HG02973 (cell line): Measurements from ENCODE around the gene SAYSD1.

Source experiments
- ATAC-seq: cut with Tn5 transposase; IDR thresholded peaks from one replicate; pipeline ENCODE4 v1.9.1; 2021; ENCODE audit warnings: moderate library complexity; ENCODE audit not compliant: unreplicated experiment

The SAYSD1 gene

DNA sequence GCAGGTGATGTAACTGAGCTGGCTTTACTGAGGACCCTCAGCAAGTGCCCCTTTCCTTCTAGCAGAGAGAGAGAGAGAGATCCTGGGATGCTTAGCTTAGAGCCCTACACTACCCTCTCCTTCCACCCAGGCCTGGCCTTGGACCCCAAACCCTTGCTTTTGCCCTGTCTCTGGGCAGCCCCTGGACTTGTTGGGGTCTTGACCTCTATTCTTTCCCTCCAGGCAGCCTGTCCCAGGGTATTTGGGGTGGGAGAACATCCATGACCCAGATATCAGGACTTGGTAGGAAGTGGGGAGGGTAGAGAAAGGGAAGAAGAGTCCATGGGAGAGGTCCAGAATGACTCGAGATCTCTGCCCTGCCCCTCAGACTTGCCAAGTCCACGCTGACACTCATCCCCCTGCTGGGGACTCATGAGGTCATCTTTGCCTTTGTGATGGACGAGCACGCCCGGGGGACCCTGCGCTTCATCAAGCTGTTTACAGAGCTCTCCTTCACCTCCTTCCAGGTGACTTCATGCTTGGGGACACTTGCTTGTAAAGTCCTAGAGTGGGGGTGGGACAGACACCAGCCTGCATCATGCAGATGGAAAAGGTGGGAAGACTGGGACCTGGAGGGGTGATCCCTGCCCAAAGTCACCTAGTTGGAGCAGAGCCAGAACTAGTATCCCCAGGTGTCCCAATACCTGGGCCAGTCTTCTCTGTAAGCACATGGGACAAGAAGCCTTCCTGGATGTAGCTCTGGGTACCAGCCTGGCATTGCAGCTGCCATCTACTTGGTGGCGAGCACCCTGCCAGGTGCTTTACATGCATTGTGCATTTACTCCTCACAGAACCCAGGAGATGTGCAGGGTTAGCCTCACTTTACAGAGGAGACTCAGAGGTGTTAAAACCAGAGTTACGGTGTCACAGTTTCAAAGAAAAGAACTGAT is 35.5 kb downstream of the SAYSD1 start:
- no peak for ATAC-seq

DNA sequence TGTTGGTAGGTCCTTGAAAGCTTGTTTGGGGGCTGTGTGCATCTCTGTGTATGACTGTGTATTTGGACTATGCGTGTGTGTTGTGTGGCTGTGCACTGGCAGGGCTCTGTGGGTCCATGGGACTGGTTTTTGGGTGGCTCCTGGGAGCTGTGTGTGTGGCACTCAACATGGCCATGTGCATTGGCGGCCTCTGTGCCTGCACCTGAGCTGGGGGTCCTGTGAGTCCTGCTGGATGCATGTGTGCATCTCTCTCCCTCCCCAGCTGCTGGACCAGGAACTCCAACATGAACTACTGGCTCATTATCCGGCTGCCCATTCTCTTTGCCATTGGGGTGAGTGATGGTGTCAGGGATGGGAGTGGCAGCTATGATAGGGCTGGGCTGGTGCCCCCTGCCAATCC is 36.3 kb downstream of the SAYSD1 start:
- ATAC-seq: no peak

DNA sequence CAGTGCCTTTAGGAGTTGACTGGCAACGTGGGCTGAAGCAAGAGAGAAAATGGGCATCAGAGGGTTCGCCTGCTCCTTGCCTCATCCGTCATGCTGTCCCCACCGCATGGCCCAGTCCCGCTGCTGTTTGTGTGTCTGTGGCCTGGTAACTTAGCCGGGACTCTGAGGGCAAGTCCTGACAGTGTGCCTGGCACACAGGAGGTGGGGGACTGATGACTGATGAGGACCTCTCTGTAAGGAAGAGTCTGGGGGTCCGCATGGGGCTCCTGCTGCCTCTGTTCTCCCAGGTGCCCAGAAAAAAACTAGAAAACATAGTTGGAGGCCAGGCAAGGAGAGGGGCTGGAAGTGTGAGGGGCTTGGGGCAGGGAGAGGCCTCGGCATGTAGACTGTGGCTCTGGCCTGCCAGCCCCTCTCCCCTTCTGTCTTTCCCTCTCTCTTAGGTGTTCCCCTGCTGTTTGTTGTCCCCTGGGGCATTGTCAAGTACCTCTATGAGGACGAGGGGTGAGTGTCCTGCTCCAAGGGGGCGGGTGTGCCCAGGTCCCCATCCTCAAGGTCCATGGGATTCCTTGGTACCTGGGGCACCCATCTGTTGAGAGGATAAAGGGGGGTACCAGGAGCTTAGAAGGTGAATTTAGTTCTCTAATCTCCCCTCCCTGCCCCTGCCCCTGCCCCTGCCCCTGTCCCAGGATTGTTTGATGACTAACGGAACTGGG is 36.9 kb downstream of the SAYSD1 start:
- ATAC-seq: no peak

DNA sequence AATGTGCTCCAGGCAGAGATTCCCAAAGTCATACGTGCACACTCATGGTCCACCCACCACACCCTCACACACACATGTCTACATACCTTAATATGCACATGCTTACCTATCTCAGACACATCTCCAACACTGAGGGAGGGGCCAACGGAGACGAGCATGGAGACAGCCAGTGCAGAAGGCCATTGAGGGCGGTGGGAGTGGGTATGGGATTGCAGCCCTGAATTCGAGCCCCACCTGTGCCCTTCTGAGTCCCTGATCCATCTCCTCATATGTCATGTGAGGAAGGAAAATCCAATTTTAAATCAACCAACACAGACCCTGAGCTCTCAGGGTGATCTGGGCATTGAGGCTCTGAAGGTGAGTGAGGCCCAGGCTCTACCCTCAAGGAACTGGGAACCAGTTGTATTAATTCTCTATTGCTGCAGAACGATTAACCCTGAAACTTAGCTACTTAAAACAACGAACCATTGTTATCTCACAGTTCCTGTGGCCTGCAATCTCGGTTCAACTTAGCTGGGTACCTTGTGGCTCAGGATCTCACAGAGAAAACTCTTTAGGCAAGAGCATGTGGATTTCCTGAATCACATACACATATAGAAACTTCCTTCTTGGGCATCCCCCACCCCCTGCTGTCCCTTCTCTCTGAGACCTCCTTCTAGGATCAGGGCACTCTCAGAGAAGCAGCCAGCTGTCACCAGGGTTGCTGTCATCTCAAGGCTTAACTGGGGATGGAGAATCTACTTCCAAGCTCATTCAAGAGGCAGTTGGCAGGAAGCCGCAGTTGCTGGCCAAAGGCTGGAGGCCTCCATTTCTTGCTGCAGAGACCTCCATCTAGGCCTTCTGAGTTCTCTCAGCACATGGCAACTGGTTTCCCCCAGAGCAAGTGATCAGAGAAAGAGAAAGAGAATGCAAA is 38.1 kb downstream of the SAYSD1 start:
- ATAC-seq: no peak

DNA sequence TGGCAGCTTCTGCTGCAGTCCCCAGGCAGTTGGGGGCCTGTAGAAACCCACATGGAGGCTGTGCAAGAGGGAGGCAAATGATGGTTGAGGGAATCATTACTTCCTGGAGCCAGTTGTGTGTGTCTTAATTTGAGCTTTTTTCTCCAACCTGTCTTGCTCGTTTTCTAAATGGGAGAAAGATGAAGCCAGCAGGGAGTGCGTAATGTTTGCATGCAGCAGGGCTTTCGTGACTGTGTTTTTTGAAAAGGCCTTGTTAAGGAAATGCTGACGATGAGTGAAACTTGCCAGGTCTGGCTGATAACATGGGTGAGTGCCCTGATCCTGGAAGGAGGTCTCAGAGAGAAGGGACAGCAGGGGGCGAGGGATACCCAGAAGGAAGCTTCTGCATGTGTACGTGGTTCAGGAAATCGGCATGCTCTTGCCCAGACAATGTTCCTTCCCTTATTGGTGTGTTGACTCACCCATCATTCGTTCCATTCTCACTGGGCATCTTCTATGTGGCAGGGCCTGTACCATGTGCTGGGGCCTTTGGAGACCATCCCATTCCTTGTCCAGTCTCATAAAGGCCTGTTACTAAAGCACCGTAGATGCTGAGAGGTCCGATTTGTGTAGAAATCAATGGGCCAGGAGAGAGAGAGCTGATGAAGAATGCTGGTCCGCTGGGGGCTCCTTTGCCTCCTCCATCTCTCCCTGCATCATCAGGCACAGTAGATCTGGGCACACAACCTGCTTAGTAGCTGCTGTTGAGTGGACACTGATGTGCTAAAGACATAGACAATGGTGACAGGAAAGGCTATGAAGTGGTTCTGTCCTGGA is 39.0 kb downstream of the SAYSD1 start:
- no peak for ATAC-seq

DNA sequence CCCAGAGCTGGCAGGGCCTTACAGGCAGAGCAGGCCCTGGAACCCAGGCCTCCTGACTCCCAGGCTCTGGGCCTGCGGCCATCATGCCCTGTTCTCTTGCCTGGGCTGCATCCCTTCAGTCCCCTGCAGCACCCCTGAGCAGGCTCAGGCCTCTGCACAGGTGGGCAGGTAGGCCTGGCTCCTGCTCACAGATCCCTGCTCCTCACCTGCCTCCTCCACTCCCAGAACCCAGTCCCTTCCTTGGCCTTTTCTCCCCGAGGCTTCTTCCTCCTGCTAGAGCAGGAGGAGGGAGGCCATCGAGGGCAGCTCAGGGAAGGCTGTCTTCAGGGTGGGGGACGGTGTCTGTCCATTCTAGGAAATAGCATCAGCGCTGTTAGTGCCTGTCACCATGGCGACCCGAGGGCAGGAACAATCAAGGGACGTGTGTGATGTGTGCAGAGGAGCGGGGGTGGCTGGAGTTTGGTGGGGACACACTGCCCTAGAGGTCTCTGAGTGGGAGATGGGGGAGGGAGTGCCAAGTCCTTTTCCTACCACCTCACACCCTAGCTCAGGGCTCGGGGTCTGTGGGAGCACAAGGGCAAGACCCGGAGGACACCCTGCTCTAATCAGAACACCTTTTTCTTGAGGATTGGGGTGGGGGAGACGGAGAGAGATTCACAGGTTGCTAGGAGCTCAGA is 39.8 kb downstream of the SAYSD1 start:
- ATAC-seq: no peak

DNA sequence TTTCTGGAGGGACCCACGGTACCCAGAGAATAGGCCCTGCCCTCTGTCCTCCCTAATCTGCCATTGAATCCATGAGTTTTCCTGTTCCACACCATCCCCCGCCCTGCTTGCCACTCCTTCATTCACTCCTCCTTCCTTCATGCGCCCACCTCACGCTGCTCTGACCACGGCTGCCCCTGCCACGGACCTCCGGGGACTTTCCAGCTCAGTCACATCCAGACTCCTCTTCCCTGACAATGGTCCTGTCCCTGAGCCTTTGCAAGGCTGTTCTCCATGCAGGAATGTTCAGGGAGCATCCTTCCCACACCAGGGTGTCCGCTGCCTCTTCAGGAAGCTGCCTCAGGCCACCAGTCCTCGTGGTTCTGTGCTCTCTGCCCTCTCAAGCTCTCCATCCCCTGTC is 40.5 kb downstream of the SAYSD1 start:
- no peak for ATAC-seq

DNA sequence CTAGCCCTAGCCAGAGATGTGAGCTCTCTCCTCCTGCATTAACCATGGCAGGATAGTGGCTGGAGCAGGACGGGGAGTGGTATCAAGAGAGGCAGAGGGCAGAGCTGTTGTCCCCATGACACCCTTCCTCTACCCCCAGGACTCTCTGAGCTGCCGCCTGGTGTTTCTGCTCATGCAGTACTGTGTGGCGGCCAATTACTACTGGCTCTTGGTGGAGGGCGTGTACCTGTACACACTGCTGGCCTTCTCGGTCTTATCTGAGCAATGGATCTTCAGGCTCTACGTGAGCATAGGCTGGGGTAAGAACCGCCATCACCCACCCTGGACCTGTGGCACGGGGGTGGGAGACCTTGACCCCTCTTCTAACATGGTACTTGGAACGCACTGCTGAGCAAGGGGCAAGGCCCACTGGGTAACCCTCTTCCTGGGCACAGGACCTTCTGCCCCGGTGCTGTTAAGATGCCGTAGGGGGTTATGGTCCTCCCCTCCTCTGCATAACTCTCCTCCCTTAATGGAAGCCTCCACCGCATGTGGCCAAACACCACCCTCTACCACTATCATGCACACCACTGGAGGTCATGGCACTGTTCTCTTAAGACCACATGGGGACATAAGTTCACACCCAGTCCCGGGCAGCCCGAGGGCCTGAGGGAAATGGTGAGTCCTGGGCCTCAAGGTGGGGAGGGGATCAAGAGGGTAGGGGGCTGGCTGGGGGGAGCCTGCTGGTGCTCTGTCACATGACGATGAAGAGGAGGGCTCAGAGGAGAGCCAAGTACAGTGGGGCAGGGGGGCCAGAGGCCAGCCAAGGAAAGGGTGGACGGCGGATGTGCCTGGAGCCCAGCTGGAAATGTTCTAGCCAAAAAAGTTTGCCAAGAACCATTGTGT is 41.3 kb downstream of the SAYSD1 start:
- ATAC-seq: no peak

DNA sequence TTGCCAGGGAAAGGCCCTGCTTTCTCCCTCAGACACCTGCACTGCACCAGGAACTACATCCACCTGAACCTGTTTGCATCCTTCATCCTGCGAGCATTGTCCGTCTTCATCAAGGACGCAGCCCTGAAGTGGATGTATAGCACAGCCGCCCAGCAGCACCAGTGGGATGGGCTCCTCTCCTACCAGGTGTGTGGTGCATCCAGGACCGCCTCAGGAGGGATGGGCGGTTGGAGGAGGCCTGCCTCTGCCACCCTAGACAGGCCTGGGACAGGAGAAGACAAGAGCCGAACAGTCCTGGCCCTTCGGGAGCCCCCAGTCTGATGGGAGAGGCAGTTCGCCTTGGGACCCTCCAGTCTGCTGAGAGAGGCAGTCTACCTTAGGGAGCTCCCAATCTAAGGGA is 42.2 kb downstream of the SAYSD1 start:
- no peak for ATAC-seq

DNA sequence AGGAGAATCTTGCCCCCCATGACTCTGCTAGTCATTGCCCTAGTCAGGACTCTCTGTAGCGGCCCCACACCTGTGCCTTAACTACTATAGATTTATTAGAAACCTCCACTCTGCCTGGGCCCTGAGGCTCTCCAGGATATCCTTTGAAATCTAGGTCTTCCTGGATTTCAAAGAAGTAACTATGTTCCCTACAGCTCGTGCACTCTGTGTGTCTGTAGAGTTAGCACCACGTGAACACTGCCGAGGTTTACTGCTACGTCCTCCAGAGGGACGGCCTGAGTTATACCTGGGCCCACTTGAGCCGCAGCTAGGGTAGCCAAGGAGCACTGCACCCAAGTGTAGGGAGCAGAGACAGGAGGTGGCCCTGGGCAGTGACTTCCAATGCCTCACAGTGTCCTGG is 46.6 kb downstream of the SAYSD1 start:
- ATAC-seq: no peak

DNA sequence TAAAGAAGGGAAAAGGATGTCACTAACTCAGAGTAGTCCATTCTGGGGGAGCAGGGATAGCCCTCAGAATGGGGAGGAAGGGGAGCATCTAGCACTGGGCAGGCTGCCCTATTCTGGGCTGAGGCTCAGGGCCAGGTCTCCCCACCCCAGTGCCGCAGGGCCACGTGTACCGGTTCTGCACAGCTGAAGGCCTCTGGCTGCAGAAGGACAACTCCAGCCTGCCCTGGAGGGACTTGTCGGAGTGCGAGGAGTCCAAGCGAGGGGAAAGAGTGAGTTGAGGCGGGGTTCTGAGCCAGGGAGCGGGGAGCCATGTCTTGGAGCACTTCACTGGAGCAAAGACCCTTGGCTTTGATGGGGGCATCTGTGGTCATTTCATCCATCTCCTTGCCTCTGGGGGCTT is 49.4 kb downstream of the SAYSD1 start:
- ATAC-seq: no peak

DNA sequence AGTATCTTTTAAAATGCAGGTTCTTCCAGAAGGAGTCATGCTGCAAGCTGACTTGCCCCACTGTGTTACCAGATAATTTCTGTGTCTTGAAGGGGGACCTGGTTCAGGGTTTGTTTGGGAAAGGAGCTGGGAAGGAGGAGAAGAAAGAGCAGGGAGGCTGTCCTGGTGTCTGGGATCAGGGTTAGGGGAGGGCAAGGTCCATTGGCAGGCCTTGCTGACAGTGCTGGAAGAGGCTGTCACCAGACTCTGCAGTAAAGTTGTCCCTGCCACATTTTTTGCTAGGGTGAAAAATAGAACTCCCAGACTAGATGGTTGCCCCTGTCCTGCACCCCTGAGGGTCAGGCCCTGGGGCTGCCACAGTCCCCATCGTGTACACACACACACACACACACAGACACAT is 51.5 kb downstream of the SAYSD1 start:
- no peak for ATAC-seq

DNA sequence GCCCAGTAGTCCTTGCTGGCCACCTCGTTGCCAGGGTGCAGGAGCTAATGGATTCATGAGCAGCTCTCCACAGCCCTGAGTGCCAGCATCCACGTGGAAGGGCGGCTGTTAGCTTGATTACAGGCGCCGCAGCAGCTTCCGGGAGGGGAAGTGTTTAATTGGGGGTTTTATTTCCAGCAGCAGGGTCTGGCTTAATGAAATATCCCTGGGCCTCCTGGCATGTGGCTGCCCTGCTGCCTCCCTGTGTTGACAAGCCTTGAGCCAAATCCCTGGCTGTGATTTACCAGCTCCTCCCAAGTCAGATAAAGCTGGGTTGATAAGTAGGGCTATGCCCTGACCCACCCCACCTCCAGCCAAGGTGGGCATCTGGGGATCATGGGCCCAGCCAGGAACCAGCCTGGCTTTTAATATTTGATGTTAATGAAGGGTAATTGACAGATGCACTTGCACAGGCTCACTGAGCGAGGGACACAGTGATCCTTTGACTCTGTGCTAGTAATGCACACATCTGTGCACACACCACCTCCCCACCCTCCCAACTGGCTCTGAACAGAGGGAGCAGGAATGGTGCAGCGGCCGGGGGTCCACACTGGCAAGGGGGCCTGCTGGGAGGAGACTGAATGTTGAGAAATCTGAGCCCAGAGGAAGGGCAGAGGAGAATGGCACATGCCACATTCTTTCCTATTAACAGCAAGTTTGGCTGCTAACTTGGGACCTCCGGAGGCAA is 52.8 kb downstream of the SAYSD1 start:
- no peak for ATAC-seq

DNA sequence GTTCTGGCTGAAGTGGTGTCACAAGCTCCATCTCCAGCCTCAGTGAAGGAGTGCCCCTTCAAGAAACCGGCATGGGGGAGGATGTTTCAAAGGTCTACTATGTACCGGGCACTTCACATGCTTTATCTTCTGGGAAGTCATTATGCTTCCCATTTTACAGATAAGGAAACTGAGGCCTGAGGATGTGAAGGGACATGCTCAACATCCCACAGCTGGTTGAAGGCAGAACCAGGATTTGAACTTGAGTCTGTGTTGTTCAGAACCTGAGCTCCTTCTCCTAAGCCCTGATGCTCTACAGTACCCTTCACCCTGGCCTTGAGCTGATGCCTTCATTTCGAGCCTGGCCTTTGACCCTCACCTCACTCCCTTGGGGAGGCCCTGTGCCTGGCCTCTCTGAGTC is 53.4 kb downstream of the SAYSD1 start:
- no peak for ATAC-seq

DNA sequence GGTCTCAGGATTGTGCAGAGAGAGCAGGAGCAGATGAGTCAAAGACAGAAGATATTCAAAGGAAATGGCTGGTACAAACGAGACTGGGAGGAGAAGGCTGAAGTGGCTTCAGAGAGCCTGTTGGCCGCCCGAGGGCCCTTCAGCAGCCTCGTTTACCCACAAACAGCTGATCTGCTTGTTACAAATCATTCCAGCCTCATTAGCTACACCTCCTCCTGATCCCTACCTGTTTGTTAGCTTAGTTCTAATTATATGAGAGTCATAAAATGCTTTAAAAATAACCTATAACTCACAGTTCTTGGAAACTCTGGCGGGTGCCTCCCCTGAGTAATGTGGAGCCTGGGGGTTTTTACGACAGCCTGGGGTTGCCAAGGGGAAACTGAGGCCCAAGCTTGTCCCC is 53.8 kb downstream of the SAYSD1 start:
- ATAC-seq: no peak

DNA sequence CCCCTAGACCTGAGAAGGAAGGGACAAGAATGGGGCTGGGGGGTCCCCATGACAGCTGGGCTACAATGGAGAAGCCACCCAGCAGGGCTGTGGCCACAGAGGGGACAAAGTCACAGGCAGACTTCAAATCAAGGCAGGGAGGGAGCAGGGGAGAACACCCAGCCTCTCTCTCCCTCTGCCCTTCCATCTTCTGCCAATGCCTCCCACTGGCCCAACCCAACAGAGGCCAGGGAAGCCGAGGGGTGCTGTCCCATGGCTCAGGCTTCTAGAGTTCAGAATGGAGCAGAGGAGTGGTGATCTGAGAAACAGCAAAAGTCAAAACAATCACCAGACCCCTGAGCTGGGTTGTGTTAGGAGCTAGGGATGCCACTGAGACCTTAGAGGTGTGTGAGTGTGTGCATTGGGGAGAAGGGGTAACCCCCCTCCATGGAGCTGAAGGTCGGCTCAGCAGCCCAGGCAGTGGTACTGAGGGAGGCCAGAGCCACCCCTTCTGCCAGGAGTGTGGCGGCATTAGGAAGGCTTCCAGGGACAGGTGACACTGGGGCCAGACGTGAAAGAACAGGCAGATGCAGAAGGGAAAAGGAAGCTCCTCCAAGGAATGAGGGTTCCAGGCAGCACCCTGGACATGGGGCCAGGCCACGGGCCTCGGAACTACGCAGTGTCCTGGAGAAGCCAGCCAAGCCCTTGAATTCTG is 54.4 kb downstream of the SAYSD1 start:
- no peak for ATAC-seq

DNA sequence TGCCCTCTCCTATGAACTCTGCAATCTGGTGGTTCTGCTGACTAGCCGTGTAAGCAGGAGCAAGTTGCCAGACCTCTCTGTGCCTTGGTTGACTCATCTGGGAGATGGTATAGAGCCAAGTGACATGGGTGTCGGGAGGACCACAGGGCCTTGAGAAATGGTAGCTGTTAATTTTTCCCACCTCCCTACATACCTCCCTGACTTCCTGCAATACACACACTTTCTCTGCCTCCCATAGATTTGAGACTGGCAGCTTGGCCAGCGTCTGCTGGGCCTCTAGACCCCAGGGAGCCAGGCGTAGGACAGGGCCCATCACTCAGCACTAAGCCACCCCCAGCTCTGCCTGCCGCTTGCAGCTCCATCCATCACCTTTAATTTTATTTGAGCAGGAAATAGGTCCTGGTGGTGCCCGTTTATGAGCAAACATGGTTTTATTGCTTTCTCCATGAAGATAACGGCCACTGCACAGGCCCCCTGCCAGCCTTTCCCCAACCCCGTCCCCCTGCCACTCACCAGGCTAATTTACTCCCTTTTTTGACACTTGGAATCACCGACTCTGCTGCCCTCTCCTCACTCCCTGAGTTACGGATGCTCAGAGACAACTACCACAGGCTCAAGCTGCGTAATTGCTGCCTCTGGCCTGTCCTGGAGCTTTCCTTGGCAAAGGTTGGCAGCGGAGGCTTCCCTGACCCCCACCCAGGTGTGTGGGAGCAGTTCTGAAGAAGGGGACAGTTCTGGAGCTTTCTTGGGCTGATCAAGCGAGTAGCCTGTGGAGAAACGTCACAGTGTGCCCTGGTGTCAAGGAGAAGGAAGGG is 55.3 kb downstream of the SAYSD1 start:
- ATAC-seq: no peak
